Heart right ventricle (tissue), 16 donors: ENCODE data around the gene RBM38. TPM values are rescaled to one million over a fixed set of nuclear protein-coding genes. Genes with fewer than 3 reads are reported as not detected.
A peak's percentile ranks its signal among the peaks of the same experiment; 100 is the strongest.

Experiments used
- ATAC-seq, 8 donors: fragments of 200-7000 bp; cut with Tn5 transposase; one replicate each; pipeline ENCODE4 v1.9.1; 2020; ENCODE audit warnings: mild to moderate bottlenecking in 8 of 8, moderate library complexity in 8 of 8, moderate number of reproducible peaks in 1 of 8
- DNase-seq, 2 donors: peaks; one replicate each; pipeline ENCODE4 v3.0.0-alpha.2; 2020
- H3K27ac ChIP-seq, 10 donors: fragments of 200-600 bp; sonication (generic) in 2 of 10; one replicate each; pipeline versions ENCODE4 v1.5.0 to v1.8.0; 2020 to 2022; ENCODE audit warnings: mild to moderate bottlenecking in 3 of 10
- H3K27me3 ChIP-seq, 7 donors: fragments of 200-600 bp; one replicate each; pipeline ENCODE4 v1.8.0; 2021 to 2022; ENCODE audit warnings: mild to moderate bottlenecking in 2 of 7
- H3K36me3 ChIP-seq, 9 donors: fragments of 200-600 bp; sonication (generic) in 1 of 9; one replicate each; pipeline versions ENCODE4 v1.5.0 to v1.8.0; 2020 to 2022; ENCODE audit warnings: mild to moderate bottlenecking in 2 of 9
- H3K4me1 ChIP-seq, 9 donors: fragments of 200-600 bp; sonication (generic) in 1 of 9; one replicate each; pipeline versions ENCODE4 v1.5.0 to v1.8.0; 2020 to 2022; ENCODE audit warnings: mild to moderate bottlenecking in 4 of 9
- H3K4me3 ChIP-seq, 10 donors: fragments of 200-600 bp; sonication (generic) in 2 of 10; one replicate each; pipeline versions ENCODE4 v1.5.0 to v1.8.0; 2020 to 2022; ENCODE audit warnings: mild to moderate bottlenecking in 7 of 10, moderate library complexity in 2 of 10
- H3K9me3 ChIP-seq, 11 donors: fragments of 200-600 bp in 10 of 11; sonication (generic) in 2 of 11; one replicate each; pipeline versions ENCODE4 v1.5.0 to v1.8.0; 2013 to 2022; ENCODE audit warnings: mild to moderate bottlenecking in 2 of 11, control low read depth in 1 of 11, moderate library complexity in 1 of 11
- CTCF ChIP-seq, 9 donors: fragments of 200-600 bp; sonication (generic) in 2 of 9; IDR thresholded peaks; one replicate each; pipeline versions ENCODE4 v1.5.0 to v1.8.0; 2021 to 2022; ENCODE audit warnings: antibody characterized with exemption in 9 of 9, mild to moderate bottlenecking in 5 of 9, moderate library complexity in 1 of 9
- WGBS, 2 donors: extraction: QIAGEN DNeasy Blood & Tissue Kit; methylation state at CpG; one replicate each; pipeline ENCODE4 v1.1.7; 2013; ENCODE audit warnings: inconsistent platforms in 1 of 2; 5-methylcytosine and 5-hydroxymethylcytosine counted together
- intact Hi-C, 10 donors: fragments of 100-400 bp; cut with DNase I; formaldehyde crosslinking; loops; one replicate each; pipeline versions ENCODE4 v1.11.1 to v1.14.2; 2022
- polyA plus RNA-seq, 2 donors: library from polyadenylated mRNA; stranded (reverse); fragments of 200-250 nt; gene quantifications; one replicate each; pipeline ENCODE4 v1.2.3, GENCODE V29; 2013
- total RNA-seq, 10 donors: library from RNA; stranded (reverse); fragmentation: NEBNext Ultra II Directional in 3 of 10; extraction: Animal tissue kit (Norgen Biotek cat#: 25700) in 3 of 10; gene quantifications; one replicate each; pipeline versions ENCODE4 v1.2.1 to v1.2.4, GENCODE V29; 2021 to 2023
- donor health status: Arrhythmogenic right ventricular cardiomyopathy.
- donor health status: ischemic (EF 13 %, LVEDD 7.1; RV severe dilation, severe dysfunction).
- donor health status: healthy with polysubstance abuse.
- donor health status: DM: no; HTN: yes; CAD: no.
- donor health status: DM: no; HTN: no; CAD: no.
- donor health status: ischemic (EF 25% LVEDD 6.9; RV normal size, moderate dysfunction).
- donor health status: ischemic (EF 25% LVEDD 5.7; RV mildly dilated, moderate dysfunction).
- donor health status: healthy.
- donor health status: DM: yes; HTN: yes; CAD: no.
- donor health status: Ischemic cardiomyopathy.
- donor health status: ischemic (EF 35%, LVEDD 5.7; RV mildly dilated, moderate dysfunction).
- donor health status: nonischemic (EF 11% LVEDD 7.7; RV severe dilation, severe dysfunction).
- donor health status: DM: yes; HTN: yes; CAD: no.
- donor health status: PGD.
- donor health status: ischemic (EF 29% LVEDD 5.4; RV normal size, mild dysfunction).
- donor health status: nonischemic (EF 23%, LVEDD 6.1; RV moderate dilation, normal function).

Gene RBM38
- total and polyA plus RNA-seq, 12 donors: 35.5 to 119 (median 50.2) TPM

DNA sequence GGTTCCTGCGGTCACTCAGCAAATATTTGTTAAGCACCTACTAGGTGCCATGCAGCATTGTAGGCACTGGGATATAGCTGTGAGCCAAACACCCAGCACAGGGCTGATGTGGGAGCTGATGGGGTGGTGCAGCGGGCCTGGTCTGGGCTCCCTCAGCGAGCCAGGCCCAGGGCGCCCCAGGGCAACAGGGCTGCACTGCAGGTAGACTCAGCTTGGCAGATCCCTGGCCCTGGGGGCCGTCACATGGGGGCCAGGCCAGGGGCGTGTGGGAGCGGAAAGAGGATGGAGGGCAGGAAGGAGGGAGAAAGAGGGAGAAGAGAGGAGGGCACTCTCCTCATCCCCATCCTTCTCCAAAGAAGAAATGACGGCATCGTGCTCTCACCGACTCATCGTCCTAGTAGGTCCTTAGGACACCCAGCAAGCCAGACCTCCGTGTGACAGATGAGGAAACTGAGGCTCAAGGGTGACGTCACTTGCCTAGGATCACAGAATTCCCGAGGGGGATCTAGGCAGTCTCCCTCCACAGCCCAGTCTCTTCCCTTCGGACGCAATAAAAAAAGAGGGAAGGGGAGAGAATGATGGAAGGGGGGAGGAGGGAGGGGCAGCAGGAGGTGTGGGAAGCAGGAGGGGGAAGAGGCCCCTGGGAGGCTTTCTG lies 53.3 kb downstream of the RBM38 start:
- no peak for DNase-seq
- Histone ChIP-seq H3K4me3 (no peak overlapping the region), H3K27ac (peak overlapping the region in 3 of 10 donors; percentile 55 to 86 (median 75)), H3K36me3 (no peaks in the 10 kb centered on the region), H3K27me3 (no peaks in the 10 kb centered on the region), H3K9me3 (peaks cover 0 to 15% (median 5%) of the 10 kb centered on the region in 11 donors), H3K4me1 (peaks cover 6 to 59% (median 22%) of the 10 kb centered on the region in 9 donors)
- TF ChIP-seq CTCF (IDR thresholded peaks at IDR 0.05): no peak
- WGBS, 2 donors: 73 to 82% methylated on average over 16 of the region's 16 CpGs
- ATAC-seq: no peak
- intact Hi-C loops: loop anchor here in 1 of 10 donors (5.0 kb wide), 1 partner anchor 52 kb away; the partner anchor contains the start of gene RBM38

- intact Hi-C loops: no loop called here
- TF ChIP-seq CTCF (IDR thresholded peaks at IDR 0.05): no peak
- H3K36me3 ChIP-seq: no peaks in the 10 kb centered on the region
- WGBS, 2 donors: 30 to 40% methylated on average over 10 of the region's 10 CpGs
- DNase-seq: peak; percentile 41 to 81
- peaks cover 0 to 15% (median 5%) of the 10 kb centered on the region in 11 donors for H3K9me3 ChIP-seq
- H3K4me3 ChIP-seq: no peak overlapping the region
- H3K4me1 ChIP-seq: peaks cover 6 to 59% (median 23%) of the 10 kb centered on the region in 9 donors
- peak in 7 of 8 donors; percentile 23 to 64 (median 43) for ATAC-seq
- H3K27ac ChIP-seq: peak overlapping the region in 8 of 10 donors; percentile 32 to 86 (median 54)
- peaks cover 0 to 3% (median 0%) of the 10 kb centered on the region in 7 donors for H3K27me3 ChIP-seq
These were observed 54.1 kb downstream of the RBM38 start for GRCh38 chr20:57445298-57445697.

- H3K27me3 ChIP-seq: peaks cover 0 to 5% (median 0%) of the 10 kb centered on the region in 7 donors
- WGBS, 2 donors: 60 to 67% methylated on average over 3 of the region's 3 CpGs
These were observed 54.6 kb downstream of the RBM38 start for GRCh38 chr20:57445774-57446173.

More at GRCh38 chr20:57445774-57446173, 54.6 kb downstream of the RBM38 start:
- DNase-seq: no peak
- Histone ChIP-seq H3K9me3 (peaks cover 0 to 15% (median 5%) of the 10 kb centered on the region in 11 donors), H3K36me3 (no peaks in the 10 kb centered on the region), H3K4me1 (peaks cover 6 to 59% (median 23%) of the 10 kb centered on the region in 9 donors), H3K4me3 (no peak overlapping the region), H3K27ac (peak overlapping the region in 8 of 10 donors; percentile 32 to 86 (median 54))
- no peak for TF ChIP-seq CTCF (IDR thresholded peaks at IDR 0.05)
- no peak for ATAC-seq
- intact Hi-C loops: no loop called here
